NCI-H524 (cell line): ENCODE data around the gene ADAMTS2.
A peak's percentile ranks its signal among the peaks of the same experiment; 100 is the strongest.

Source experiments
- DNase-seq, 2 experiments: peaks; one replicate each; lab custom pipeline; 2025; lab: John Stamatoyannopoulos, UW

Gene ADAMTS2

DNA sequence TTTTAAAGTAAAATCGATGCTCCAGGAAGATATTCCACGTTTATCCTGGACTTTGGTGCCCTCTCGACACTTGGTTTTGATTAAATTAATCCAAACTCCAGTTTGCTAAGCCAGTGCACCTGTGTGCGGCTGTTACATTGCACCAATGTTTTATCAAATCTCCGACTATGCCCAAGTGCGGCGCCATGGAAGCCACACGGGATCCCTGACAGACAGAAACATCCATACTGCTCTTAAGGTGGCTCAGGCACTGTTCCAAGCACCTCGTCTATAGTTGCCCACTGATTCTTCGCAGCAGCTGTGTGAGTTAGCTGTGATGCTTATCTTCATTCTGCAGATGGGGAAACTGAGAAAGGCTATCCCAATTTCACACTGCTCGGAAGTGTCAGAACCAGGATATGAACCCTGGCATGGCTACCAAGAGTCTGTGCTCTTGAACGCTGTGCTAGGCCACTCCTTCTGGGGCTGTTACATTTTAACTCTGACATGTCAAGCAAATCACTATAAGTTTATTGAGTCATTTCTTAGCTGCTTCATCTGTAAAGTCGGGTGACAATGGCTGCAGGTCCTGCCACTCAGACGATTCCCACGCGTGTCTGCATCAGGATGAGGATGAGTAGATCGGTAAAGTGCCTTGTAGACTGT is 113.0 kb downstream of the ADAMTS2 start:
- no peak for DNase-seq

- no peak for DNase-seq
Observed at GRCh38 chr5:179231309-179231708, 114.0 kb downstream of the ADAMTS2 start.

DNA sequence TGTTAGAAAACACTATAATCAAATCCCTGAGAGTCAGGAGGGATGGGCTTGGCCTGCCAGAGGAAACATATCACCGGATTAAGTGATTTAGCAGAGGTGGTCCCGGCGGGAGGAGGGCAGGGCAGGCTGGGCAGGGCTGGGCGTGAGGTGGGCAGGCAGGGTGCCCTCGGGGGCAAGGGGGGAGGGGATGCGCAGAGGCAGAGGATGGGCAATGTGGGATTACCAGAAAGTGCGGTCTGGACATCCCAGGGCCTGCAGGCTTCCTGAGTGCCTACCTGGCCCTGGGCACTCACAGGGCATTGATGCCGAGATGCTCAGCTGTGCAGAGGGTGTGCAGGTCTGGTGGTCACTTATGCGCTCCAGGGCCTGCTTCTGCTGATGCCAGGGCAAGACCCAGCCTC is 115.2 kb downstream of the ADAMTS2 start:
- no peak for DNase-seq

- DNase-seq, result no peak
Observed at GRCh38 chr5:179229331-179229831, 115.9 kb downstream of the ADAMTS2 start.

DNA sequence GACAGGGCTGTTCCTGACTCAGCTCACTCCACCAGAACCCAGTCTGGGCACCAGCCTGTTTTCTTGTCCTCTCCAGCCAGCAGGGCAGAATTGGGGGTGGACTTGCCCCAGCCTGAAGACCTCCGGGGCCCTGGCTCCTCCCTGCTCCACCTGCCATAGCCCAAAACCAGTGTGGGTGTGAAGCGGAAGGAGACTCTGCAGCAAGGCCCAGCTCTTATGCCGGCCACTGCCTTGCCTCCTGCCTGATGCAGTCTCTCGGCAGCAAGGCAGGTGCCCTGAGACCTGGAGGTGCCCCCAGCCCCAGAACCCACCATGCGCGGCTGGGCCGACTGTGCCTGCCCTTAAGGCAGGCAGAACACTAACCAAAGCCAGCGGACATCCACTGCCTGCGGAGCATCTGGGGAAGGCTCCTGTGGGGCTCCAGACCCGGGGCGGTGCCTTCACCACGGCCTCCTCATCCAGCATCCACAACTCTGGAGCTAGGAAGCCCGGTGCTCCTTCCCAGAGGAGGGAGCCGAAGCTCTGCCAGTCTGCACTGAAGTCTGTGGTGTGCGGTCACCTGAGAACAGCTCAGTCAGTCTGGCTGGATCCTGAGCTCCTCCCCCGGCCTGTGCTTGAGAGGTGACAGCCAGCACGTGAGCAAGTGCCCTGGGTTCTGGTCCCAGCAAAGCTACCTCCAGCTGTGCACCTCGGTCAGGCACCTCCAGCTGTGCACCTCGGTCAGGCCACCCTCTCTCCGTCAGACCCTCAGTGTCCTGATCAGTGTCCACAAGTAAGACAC is 116.7 kb downstream of the ADAMTS2 start:
- DNase-seq, result no peak

DNA sequence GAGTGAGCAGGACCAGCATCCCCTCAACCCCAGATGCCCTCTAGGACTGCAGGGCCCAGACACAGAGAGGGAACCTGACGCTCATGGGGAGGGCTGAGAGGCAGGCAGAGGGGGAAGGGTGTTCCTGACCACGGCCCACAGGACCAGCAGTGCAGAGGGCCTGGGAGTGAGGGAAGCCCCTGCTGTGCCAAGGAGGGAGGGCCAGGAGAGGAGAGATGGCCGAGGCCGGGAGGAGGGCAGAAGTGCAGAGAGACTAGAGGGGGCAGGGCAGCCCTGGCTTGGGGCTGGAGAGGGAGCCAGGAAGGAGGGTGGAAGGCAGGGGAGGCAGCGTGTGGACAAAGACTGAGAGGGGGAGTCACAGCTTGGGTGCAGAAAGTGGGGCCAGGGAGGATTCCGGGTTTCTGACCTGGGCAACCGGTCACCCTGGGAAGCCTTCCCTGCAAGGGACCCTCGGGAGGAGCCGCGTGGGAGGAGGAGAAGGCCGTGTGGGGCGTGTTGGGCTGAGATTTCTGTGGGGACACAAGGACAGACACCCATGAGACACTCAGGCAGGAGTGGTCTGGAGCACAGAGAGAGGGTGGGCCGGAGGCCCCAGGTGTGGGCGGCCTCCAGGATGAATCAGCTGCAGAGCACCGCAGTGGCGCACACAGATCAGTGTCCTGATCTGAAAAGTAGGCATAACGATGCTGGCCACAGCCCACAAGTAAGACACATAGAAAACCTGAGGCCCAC is 117.5 kb downstream of the ADAMTS2 start:
- DNase-seq, result no peak

GRCh38 chr5:179227229-179227579 is 118.1 kb downstream of the ADAMTS2 start:
- DNase-seq, result no peak

GRCh38 chr5:179226696-179227095 is 118.6 kb downstream of the ADAMTS2 start:
- DNase-seq, result no peak

GRCh38 chr5:179225387-179225786 is 119.9 kb downstream of the ADAMTS2 start:
- no peak for DNase-seq

GRCh38 chr5:179224741-179225140 is 120.5 kb downstream of the ADAMTS2 start:
- no peak for DNase-seq

DNA sequence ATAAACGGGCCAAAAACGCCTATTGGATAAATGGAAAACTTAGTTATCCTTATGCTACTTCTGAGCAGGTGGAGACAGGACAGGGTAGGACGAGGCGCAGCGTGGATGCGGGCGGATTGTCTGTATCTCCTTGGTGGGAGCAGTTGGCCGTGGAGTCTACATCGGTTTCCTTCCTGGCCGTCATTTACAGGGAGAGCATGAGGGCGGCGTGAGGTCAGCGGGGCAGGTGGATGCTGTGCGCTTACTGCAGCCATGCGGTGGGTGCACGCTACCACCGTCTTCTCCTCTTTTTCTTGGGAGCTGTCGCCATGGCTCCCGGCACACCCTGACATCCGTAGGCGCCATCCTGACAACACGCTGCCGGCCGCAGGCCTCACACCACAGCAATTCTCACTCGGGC is 121.3 kb downstream of the ADAMTS2 start:
- DNase-seq, result no peak

GRCh38 chr5:179223528-179223927 is 121.7 kb downstream of the ADAMTS2 start:
- no peak for DNase-seq

DNA sequence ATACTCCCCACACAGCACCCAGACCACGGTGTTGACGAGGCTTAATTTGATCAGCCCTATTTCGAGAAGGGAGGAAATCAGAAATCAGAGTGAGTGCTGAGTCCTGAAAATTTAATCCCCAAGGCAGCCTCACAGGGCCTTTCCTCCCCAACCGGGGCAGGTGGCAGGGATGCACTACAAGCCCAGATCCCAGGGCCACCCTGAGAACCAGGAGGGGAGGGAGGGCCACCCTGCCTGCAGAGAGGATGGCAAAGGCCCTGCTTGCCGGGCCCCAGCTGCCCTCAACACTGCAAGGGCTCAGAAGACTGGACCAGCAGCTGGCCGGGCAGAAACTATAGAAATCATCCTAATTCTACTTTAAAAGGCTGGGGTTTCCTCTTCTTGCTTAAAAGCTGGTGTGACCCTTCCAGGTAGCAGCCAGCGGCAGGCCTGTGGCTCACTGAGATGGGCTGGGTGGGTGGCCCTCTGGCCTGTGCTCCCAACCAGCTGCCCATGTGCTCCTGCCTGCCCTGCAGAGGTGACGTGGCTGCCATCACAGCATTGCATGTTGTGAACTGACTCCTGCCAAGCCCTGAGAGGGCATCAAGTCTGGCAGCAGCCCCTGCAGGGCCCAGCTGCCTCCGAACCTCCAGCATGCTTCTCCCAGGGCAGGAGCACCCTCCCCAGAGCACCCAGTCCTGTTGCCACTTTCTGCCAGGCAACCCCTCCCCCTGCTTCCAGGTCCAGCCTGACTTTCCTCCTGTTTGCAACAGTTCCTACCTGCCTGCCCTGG is 122.8 kb downstream of the ADAMTS2 start:
- no peak for DNase-seq

DNA sequence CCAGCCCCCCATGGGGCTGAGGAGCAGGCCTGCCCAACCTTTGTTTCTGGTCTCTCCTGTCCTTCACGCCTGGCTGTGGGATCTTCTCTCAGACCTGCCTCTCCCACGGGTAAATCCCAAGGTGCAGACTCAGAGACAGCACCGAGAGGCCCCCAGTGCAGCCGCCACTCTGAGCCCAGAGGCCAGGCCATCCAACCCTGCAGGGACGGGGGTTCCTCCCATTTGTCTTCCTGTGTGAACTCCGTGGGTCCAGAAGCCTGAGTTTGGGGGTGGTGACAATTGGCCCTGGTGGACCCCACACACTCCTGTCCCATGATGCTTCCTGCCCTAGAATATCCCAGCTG is 123.4 kb downstream of the ADAMTS2 start:
- no peak for DNase-seq

GRCh38 chr5:179221196-179221876 is 123.9 kb downstream of the ADAMTS2 start:
- DNase-seq, result no peak

DNA sequence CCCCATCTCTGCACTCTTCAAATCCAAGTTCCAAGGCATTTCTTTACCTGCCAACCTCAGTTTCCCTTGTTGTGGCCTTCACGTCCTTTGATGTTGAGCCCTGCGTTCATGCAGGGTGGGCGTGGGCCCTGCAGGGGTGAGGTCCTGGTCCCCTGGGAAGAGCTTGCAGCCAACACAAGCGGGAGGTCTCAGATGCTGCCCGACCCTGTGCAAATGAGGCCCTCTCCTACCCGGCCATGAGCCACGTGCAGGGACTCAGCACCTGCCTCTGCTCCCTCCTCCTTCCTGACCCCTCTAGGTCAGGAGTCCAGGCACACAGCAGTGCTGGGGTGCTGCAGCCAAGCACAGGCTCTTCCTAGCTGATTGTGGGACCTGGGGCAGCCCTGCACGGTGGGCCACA is 124.5 kb downstream of the ADAMTS2 start:
- no peak for DNase-seq

DNA sequence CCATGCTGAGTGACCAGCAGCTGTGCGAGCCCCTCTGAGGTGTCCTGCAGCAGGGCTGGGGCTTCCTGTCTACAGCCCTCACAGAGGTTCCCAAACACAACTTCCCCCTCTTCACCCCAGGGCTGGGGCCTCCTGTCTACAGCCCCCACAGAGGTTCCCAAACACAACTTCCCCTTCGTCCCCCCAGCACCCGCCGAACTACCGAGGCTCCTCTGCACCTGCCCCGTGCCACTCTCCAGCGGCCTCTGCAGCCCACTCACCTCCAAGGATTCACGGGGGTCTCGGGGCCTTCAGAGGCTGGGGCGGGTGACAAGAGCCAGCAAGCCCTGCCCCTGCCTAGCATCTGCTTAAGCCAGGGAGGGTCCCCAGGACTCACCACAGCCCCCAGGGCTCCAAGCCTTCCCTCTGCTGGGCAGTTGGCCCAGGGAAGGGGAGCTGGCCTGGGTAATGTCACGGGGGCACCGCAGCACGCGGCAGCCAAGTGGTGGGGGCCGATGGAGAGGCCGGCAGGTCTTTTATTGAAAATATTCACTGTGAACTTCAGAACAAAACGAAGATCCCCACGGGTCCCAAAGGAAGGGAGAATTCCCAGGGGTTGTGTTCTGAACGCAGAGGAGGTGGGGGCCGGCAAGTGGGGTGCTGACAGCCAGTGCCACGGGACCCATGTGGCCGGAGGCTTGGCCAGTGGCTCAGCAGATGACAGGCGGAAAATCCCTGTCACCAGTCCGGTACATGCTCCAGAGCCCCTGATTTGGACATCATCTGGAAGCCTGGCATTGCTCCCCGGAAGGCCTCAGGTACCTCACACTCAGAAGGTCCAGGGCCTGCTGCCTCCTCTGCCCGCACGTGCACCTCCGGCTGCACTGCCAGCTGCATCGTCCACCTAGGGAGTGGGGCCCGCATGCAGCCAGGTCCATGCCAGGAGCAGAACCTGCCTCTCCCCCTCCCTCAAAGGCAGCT is 125.3 kb downstream of the ADAMTS2 start:
- DNase-seq, result no peak

DNA sequence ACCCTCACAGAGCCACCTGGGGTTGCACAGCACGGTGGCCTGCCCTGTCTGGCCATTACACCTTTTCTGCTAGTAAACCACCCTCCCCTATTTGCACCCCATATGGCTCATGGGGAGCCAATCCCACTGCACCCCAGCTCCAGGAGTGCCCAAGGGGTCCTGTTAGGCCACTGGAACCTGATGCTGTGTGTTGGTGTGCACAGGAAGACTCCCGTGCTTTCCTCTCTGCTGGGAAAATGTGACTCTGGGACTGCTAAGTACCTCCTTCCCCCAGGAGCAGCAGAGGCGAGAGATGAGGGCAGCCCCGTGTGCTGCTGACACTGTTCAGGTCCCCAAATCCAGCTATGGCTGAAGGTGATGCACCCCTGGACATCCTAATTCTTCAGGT is 126.3 kb downstream of the ADAMTS2 start:
- DNase-seq, result no peak

- DNase-seq, result peak in 1 of 2 experiments; percentile 33
Observed at GRCh38 chr5:179217956-179218942, 127.0 kb downstream of the ADAMTS2 start.
